SIG-M5 treated with dmso at 0.1 percent for 504 hours (cell line): ENCODE results near the gene NAA25.
"Not testable (repeated sequence)": the region's sequence is repeated elsewhere in the genome, so short reads cannot be mapped to it uniquely, and the experiment has no call there.

Source experiments
- DNase-seq: peaks from one replicate; lab custom pipeline; 2025; ENCODE audit not compliant: unreplicated experiment; lab: John Stamatoyannopoulos, UW

Gene NAA25

DNA sequence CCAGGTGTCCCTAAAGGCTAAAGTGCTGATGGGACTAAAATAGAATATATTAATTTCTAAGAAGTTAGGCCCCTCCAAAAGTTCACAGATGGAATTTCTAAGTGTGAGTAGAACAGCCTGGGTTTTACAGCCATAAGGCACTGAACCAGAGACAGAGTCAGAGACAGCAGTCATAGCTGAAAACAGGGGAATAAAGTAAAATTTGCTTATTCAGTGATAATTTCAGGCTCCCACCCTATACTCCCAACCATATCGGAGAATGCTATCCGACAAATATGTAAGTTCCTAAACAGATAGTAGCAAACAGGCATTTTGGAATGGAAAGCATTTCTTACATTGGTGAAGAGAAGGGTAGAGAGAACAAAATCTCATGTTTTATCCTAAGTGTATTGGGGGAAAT is 45.3 kb downstream of the NAA25 start:
- DNase-seq = no peak

- no peak for DNase-seq
Measured at GRCh38 chr12:112061137-112061536, 47.4 kb downstream of the NAA25 start.

DNA sequence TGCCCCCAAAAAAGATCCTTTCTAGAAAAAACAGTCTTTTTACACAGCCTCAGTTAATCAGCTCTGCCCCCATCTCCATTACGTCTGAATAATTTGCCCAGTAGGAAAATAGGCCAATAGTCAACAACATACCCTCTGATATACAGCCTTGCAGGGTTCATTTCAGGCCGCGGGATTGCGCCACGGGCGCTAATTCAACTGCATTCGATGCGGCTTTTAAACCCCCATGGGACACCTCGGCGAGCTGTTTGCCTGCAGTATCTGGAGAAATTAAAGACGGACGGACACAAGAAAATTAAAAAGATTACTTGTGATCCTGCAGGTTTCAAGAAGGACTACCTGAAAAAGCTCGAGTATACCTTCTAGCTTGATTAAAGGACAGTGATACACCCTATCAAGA is 59.2 kb downstream of the NAA25 start:
- no peak for DNase-seq

DNA sequence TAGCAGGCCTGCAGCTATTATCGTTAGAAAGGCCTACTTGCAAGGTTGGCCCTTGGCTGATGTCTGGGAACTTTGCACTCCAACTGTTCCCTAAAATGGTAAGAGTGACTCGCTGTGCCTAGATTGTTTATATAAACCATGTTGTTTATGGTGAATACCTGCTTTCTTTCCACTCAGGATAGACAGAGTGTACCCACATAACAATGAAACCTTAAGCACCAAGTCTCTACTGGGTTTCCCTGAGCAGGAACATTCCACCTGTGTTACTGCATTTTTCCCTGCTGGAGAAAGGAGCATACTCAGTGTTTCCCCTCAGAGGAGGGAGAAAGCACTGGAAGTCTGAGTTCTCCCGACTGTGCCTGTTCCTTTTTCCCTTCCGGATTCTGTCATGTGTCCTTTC is 62.6 kb downstream of the NAA25 start:
- DNase-seq = no peak

DNA sequence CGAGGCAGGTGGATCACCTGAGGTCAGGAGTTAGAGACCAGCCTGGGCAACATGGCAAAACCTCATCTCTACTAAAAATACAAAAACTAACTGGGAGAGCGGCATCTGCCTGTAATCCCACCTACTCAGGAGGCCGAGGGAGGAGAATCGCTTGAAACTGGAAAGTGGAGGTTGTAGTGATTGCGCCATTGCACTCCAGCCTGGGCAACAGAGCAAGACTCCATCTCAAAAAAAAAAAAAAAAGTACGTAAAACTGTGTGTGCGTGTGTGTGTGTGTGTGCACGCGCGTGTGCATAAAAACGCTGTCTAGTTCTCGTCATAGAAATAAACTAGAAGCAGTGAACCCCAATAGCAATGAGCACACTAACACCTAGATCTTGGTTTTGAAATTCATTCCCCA is 72.0 kb downstream of the NAA25 start:
- not testable (repeated sequence) for DNase-seq

DNA sequence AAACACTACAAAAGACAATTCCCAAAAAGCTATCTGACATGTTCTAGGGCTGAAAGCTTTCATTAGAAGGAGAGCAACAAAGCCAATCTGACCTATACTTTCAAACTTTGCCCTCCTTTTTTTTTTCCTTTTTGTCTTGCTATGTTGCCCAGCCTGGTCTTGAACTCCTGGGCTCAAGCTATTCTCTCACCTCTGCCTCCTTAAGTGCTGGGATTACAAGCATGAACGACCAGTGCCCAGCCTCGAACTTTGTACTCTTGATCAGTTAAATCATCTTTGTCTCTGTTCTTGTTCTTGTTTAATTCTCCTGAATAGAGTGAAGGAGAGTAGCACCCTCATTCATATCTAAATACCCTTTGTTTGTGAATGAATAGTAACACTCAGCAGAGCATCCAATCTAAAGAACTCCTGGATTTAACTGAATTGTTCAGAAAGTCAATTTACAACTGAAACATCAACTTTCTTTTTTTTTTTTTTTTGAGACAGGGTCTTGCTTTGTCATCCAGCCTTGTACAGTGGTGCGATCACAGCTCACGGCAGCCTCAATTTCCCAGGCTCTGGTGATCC is 73.3 kb downstream of the NAA25 start:
- no peak for DNase-seq

GRCh38 chr12:112032292-112032691 is 76.3 kb downstream of the NAA25 start:
- DNase-seq = no peak

DNA sequence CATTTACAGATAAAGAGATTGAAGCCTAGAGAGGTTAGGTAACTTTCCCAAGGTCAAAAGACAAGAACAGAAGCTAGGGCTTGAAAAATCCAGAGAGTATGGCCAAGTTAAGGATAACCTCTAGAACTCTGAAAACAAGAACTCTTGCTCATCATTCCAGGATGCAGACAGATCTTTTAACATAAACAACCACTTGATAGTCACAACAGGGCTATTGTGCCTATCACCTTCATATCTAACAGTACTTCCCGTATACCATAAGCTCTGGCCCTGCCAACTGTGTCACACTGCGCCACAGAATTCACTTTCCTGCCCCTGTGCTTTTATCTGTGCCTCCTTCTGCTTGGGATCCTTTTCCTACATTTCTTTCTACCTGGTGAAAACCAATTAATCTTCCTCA is 77.1 kb downstream of the NAA25 start:
- no peak for DNase-seq

DNA sequence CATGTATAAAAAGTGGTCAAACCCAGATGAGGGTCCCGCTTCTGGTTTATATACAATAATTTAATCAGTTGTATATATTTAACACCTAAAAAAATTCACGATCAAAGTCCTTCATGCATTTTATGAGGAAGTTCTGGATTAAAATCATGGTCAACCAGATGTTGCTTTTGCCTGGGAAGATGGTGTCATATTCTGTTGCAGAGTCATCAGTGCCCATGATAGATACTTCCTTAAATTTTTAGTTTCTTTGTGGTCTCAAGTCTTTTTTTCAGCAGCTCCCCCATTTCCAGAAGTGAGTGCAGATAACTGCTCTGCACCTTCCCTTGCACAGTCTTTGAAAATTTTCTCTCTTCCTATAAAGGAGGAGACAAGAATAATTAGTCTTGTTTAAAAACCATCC is 79.3 kb downstream of the NAA25 start:
- DNase-seq = peak; percentile 81

DNA sequence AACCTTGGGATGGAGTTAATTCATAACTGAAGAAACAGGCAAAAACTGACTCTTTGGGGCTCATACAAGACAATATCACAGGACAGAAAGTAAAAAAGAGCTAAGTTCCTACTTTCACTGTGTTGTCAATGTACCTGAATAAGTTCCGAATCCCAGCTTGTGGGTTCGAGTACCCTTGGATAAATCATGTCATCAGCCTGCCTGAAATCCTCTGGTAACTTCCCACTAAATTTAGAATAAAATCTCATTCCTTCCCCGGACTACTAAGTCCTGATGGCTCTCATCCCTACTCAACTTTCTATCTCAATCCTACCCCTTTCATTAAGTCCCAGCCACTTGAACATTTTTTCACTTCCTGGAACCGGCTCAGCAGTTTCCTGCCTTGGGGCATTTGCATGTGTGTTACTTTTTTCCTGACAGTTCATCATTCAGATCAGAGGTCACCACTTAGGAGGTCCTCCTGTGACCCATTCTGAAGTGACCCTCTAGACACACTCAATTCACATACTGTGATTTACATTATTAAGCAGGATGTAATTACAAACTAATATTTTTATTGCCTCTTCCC is 82.7 kb downstream of the NAA25 start:
- DNase-seq = no peak

GRCh38 chr12:112023759-112024396 is 84.7 kb downstream of the NAA25 start:
- no peak for DNase-seq

DNA sequence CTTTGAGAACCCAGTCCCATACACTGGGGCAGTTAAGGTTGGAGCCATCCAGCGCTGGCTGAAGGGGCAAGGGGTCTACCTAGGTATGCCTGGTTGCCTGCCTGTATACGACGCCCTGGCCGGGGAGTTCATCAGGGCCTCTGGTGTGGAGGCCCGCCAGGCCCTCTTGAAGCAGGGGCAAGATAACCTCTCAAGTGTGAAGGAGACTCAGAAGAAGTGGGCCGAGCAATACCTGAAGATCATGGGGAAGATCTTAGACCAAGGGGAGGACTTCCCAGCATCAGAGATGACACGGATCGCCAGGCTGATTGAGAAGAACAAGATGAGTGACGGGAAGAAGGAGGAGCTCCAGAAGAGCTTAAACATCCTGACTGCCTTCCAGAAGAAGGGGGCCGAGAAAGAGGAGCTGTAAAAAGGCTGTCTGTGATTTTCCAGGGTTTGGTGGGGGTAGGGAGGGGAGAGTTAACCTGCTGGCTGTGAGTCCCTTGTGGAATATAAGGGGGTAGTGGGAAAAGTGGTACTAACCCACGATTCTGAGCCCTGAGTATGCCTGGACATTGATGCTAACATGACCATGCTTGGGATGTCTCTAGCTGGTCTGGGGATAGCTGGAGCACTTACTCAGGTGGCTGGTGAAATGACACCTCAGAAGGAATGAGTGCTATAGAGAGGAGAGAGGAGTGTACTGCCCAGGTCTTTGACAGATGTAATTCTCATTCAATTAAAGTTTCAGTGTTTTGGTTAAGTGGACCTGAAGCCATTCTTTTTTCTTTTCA is 86.2 kb downstream of the NAA25 start:
- DNase-seq = no peak

GRCh38 chr12:112020947-112021457 is 87.6 kb downstream of the NAA25 start:
- DNase-seq = no peak

DNA sequence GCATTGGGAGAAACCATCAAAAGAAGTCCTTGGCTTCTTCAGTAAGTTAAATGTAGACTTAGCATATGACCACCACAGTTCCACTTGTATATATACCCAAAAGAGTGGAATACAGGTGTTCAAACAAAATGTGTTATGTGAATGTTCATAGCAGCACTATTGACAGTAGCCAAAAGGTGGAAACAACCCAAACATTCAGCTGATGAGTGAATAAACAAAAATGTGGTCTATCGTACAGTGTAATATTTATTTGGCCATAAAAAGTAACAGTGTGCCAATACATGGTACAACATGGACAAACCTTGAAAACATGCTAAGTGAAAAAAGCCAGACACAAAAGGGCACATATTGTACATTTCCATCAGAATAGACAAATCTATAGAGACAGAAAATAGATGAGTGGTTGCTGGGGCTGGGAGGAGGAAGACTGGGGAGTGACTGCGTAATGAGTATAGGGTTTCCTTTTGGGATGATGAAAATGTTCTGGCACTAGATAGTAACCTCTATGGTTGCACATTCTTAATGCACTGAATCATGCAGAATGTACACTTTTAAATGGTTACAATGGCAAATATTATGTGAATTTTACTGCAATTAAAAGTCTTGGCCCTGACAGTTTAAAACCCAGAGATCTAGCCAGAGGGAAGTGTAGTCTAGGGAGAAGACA is 89.9 kb downstream of the NAA25 start:
- DNase-seq = peak; percentile 11

DNA sequence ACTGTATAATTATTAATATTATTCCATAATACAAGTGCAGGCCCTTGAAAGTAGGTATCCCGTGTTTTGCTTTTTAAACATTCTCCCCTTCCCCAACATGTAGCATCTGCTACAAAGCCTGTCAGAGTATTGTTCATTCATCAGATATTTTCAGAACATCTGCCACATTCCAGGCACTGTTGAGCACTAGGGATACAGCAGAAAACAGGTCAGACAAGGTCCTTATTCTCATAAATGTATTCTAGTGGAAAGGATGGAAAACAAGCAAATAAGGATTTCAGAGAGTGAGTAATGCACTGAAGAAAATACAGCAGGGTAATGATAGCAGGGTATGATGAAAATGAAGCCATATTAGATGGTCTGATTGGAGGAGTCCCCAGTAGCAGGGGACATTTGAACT is 91.5 kb downstream of the NAA25 start:
- DNase-seq = no peak

DNA sequence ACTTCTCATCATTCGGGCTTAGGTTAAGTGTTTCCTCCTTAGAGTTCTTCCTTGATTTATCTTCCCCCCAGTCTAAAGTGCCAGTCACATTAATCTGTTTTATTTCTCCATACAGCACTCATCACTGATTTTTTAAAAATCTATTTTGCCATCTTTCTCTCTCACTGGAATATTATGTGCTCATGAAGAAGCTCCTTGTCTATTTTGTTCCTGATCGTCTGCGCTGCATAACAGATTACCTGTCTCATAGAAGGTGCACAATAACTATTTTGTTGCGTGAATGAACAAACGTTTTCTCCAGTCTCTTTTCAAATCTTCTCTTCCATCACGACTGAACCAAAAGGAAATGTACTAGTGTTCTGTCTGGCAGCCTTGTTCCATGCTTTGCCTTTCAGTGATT is 92.6 kb downstream of the NAA25 start:
- DNase-seq = no peak

- DNase-seq = peak; percentile 90
Measured at GRCh38 chr12:112013601-112014402, 94.8 kb downstream of the NAA25 start.

DNA sequence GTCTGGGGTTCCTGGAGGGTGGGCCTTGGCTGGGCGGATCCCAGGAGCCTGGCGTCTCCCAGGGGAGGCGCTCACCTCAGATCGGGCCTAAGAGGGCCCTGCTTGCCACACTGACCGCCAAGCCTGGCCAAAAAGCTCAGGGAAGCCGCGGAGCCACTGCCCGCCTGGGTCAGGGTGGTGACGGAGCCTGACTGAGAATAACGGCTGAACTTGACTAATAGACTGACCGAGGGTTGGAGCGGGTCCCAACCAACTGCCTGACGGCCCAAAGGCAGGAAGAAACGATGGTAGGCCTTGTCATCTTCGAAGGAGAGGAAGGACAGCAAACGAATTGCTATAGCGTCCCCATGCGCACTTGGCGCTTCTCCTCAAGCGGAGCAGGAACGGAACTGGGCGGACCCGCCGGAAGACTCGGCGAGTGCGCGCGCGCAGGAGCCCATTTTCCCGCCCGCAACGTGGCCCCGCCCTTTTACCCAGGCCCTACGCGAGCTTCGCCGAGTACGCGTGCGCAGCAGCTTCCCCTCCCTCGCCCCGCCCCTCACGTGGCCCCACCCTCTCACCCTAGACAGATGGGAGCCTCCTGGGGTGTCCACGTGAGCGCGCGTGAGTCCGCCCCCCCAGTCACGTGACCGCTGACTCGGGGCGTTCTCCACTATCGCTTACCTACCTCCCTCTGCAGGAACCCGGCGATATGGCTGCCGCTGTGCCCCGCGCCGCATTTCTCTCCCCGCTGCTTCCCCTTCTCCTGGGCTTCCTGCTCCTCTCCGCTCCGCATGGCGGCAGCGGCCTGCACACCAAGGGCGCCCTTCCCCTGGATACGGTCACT is 95.6 kb downstream of the NAA25 start, which contains the start of the genes ERP29 and TMEM116:
Gene ERP29 (plus strand): TSS at position 652 of the 826 bp plus-strand sequence. CDS start 40 bp downstream, at position 692.
Gene TMEM116 (minus strand): TSS at position 391 of the 826 bp plus-strand sequence. CDS start 7,895 bp downstream, outside the sequence.
- DNase-seq = peak; percentile 98

DNA sequence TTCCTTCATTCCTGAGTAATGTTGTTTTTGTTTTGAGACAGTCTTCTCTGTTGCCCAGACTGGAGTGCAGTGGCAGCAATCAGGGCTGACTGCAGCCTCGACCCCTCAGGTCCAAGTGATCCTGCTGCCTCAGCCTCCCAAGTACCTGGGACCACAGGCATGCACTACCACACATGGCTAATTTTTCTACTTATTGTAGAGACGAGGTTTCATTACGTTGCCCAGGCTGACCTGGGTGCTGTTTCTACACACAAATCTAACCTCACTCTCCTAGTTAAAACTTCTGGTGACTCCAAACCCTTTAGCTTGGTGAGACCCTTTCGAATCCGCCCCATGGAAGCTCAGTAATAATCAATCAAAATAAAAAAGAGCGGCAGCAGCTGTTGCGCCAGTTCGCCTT is 96.9 kb downstream of the NAA25 start:
- DNase-seq = no peak
